SK-N-SH (cell line): Measurements from ENCODE around the gene ATP8A2. TPM values are rescaled to one million over a fixed set of nuclear protein-coding genes. Genes with fewer than 3 reads are reported as not detected.

Source experiments
- CTCF ChIA-PET: fragments of 300-600, 350-600 bp; formaldehyde crosslinking; extraction: SDS; loops from one replicate; lab custom pipeline; 2021; lab: Yijun Ruan, JAX
- POLR2A ChIA-PET: fragments of 350-600 bp; sonication (Branson Sonifier 250); formaldehyde crosslinking; extraction: SDS; loops from one replicate; lab custom pipeline; 2020; ENCODE audit warnings: antibody characterized with exemption, inconsistent platforms; lab: Yijun Ruan, JAX
- DNase-seq: peaks from one replicate; pipeline ENCODE4 v3.0.0; 2012
- H2AFZ ChIP-seq: fragments of 200-600 bp; sonication (generic); 2 replicates; pipeline ENCODE4 v1.8.1; 2016; ENCODE audit warnings: antibody characterized with exemption, mild to moderate bottlenecking, low read depth
- H3F3A ChIP-seq: fragments of 200-600 bp; sonication (generic); replicated peaks from 2 replicates; pipeline ENCODE3; 2016; ENCODE audit warnings: antibody characterized with exemption, mild to moderate bottlenecking; ENCODE audit not compliant: insufficient read depth
- H3K27ac ChIP-seq, 2 experiments: fragments of 200-500 bp in 1 of 2; fragments of 200-600 bp in 1 of 2; sonication (Bioruptor generic) in 1 of 2; sonication (generic), shearing (Covaris generic) in 1 of 2; 2 replicates each; pipeline versions ENCODE4 v1.5.1 to v1.6.1; 2014 to 2016; ENCODE audit warnings: low read depth in 2 of 2, inconsistent platforms in 1 of 2, low read length in 1 of 2, mild to moderate bottlenecking in 1 of 2, mixed read lengths in 1 of 2
- H3K27me3 ChIP-seq: fragments of 200-600 bp; sonication (generic), shearing (Covaris generic); 2 replicates; pipeline ENCODE4 v1.6.1; 2016; ENCODE audit warnings: mixed run types; ENCODE audit not compliant: insufficient read depth
- H3K36me3 ChIP-seq, 2 experiments: fragments of 200-500 bp in 1 of 2; fragments of 200-600 bp in 1 of 2; sonication (Bioruptor generic) in 1 of 2; sonication (generic) in 1 of 2; replicated peaks in 1 of 2; 2 replicates each; pipeline versions ENCODE3 to v1.5.1; 2014 to 2016; ENCODE audit warnings: low read length in 1 of 2, mild to moderate bottlenecking in 1 of 2; ENCODE audit not compliant: insufficient read depth in 2 of 2, control insufficient read depth in 1 of 2
- H3K4me1 ChIP-seq, 2 experiments: fragments of 200-500 bp in 1 of 2; fragments of 200-600 bp in 1 of 2; sonication (Bioruptor generic) in 1 of 2; sonication (generic), shearing (Covaris generic) in 1 of 2; 2 replicates each; pipeline versions ENCODE4 v1.5.1 to v1.6.1; 2014 to 2016; ENCODE audit warnings: low read depth in 1 of 2, low read length in 1 of 2, mixed run types in 1 of 2; ENCODE audit not compliant: insufficient read depth in 2 of 2, control insufficient read depth in 1 of 2
- H3K4me2 ChIP-seq: fragments of 200-600 bp; sonication (generic), shearing (Covaris generic); 2 replicates; pipeline ENCODE4 v1.6.1; 2017; ENCODE audit warnings: mixed run types
- H3K4me3 ChIP-seq, 2 experiments: fragments of 200-500 bp in 1 of 2; fragments of 200-600 bp in 1 of 2; sonication (Bioruptor generic) in 1 of 2; sonication (generic), shearing (Covaris generic) in 1 of 2; 2 replicates each; pipeline versions ENCODE4 v1.5.1 to v1.8.1; 2014 to 2016; ENCODE audit warnings: low read depth in 2 of 2, inconsistent platforms in 1 of 2, low read length in 1 of 2, mild to moderate bottlenecking in 1 of 2, mixed read lengths in 1 of 2, moderate library complexity in 1 of 2
- H3K79me2 ChIP-seq: fragments of 200-600 bp; sonication (generic); 2 replicates; pipeline ENCODE4 v1.8.1; 2017; ENCODE audit warnings: mild to moderate bottlenecking; ENCODE audit not compliant: insufficient read depth
- H3K9ac ChIP-seq: fragments of 200-600 bp; sonication (generic); 2 replicates; pipeline ENCODE4 v1.6.1; 2017; ENCODE audit warnings: mixed run types
- H3K9me2 ChIP-seq: fragments of 200-600 bp; sonication (generic); 2 replicates; pipeline ENCODE4 v1.6.1; 2017; ENCODE audit warnings: mixed run types
- H3K9me3 ChIP-seq: fragments of 200-600 bp; sonication (generic); 2 replicates; pipeline ENCODE4 v1.6.1; 2017; ENCODE audit warnings: mixed run types, mild to moderate bottlenecking, moderate library complexity
- H4K20me1 ChIP-seq: fragments of 200-600 bp; sonication (generic); 2 replicates; pipeline ENCODE4 v1.6.1; 2017; ENCODE audit warnings: mild to moderate bottlenecking, mixed run types; ENCODE audit not compliant: insufficient read depth
- CHD2 ChIP-seq: fragments of 150-350 bp; IDR thresholded peaks from 2 replicates; pipeline ENCODE4 v1.6.1; 2018; ENCODE audit warnings: low read length; ENCODE audit not compliant: partially characterized antibody
- ELF1 ChIP-seq: IDR thresholded peaks from 2 replicates; pipeline ENCODE4 v1.4.0; 2012
- EP300 ChIP-seq, 2 experiments: IDR thresholded peaks; 2 replicates each; pipeline versions ENCODE4 v1.4.0 to v1.6.1; 2012; ENCODE audit warnings: borderline replicate concordance in 1 of 2, low read depth in 1 of 2, low read length in 1 of 2
- EZH2phosphoT487 ChIP-seq: fragments of 200-600 bp; sonication (generic); IDR thresholded peaks from 2 replicates; pipeline ENCODE4 v1.6.1; 2017; ENCODE audit warnings: low read depth, mixed run types, mild to moderate bottlenecking, antibody characterized with exemption, moderate library complexity, borderline replicate concordance
- GABPA ChIP-seq: IDR thresholded peaks from 2 replicates; pipeline ENCODE4 v1.4.0; 2012; ENCODE audit warnings: low read depth, mild to moderate bottlenecking
- GATA2 ChIP-seq: sonication (generic); formaldehyde crosslinking; IDR thresholded peaks from 2 replicates; pipeline ENCODE4 v1.5.0; 2020; ENCODE audit warnings: mild to moderate bottlenecking, missing genetic modification reagents
- MXI1 ChIP-seq: IDR thresholded peaks from 2 replicates; pipeline ENCODE4 v1.6.1; 2012; ENCODE audit warnings: mild to moderate bottlenecking, low read depth, low read length, improper control_type of control experiment
- NFIC ChIP-seq: IDR thresholded peaks from 2 replicates; pipeline ENCODE4 v1.4.0; 2012; ENCODE audit warnings: borderline replicate concordance
- POLR2AphosphoS5 ChIP-seq: IDR thresholded peaks from 2 replicates; pipeline ENCODE4 v1.6.1; 2012; ENCODE audit warnings: low read depth, low read length
- RAD21 ChIP-seq: IDR thresholded peaks from 2 replicates; pipeline ENCODE4 v1.6.1; 2012; ENCODE audit warnings: mild to moderate bottlenecking, low read length
- RFX5 ChIP-seq: IDR thresholded peaks from 2 replicates; pipeline ENCODE4 v1.6.1; 2012; ENCODE audit warnings: mild to moderate bottlenecking, improper control_type of control experiment, low read length
- SMC3 ChIP-seq: IDR thresholded peaks from 2 replicates; pipeline ENCODE4 v1.6.1; 2012; ENCODE audit warnings: low read depth, low read length, improper control_type of control experiment
- TCF12 ChIP-seq: IDR thresholded peaks from 2 replicates; pipeline ENCODE4 v1.4.0; 2012
- USF2 ChIP-seq: fragments of 150-350 bp; IDR thresholded peaks from 2 replicates; pipeline ENCODE4 v1.6.1; 2017; ENCODE audit warnings: antibody characterized with exemption, low read length, low read depth, borderline replicate concordance
- YY1 ChIP-seq: IDR thresholded peaks from 2 replicates; pipeline ENCODE4 v1.4.0; 2012; ENCODE audit warnings: low read depth, mild to moderate bottlenecking
- WGBS: methylation state at CpG from one replicate; pipeline ENCODE4 v1.1.6; 2017; ENCODE audit warnings: low lambda C conversion rate; 5-methylcytosine and 5-hydroxymethylcytosine counted together
- polyA plus RNA-seq, 3 experiments: library from polyadenylated mRNA; depleted of rRNA; stranded (reverse); fragments of >200 nt; gene quantifications; 2 replicates each; pipeline ENCODE4 v1.2.3, GENCODE V29; 2012
- TF ChIP-seq, protein P1 (sequence below): IDR thresholded peaks from 2 replicates; pipeline ENCODE4 v1.4.0; 2012; ENCODE audit warnings: low read depth, borderline replicate concordance
- TF ChIP-seq, protein P2 (sequence below): IDR thresholded peaks from 2 replicates; pipeline ENCODE4 v1.6.1; 2012; ENCODE audit warnings: mild to moderate bottlenecking, low read depth, low read length, moderate library complexity

Gene ATP8A2
- polyA plus RNA-seq, 1 of the 3 experiments (the other 2 are of a cell fraction) = 0.02 TPM

GRCh38 chr13:25501231-25501630 lies 129.5 kb downstream of the ATP8A2 start:
- H3F3A ChIP-seq = no peaks in the 10 kb centered on the region
- no peak overlapping the region for H3K27ac ChIP-seq
- ChIA-PET CTCF (no interaction called here), POLR2A (no interaction called here)
- H3K4me1 ChIP-seq = no peaks in the 10 kb centered on the region
- no peaks in the 10 kb centered on the region for H3K36me3 ChIP-seq
- H3K4me3 ChIP-seq = no peak overlapping the region
- WGBS = 1% methylated on average over 3 of the region's 3 CpGs
- H2AFZ ChIP-seq = no peak overlapping the region
- H3K79me2 ChIP-seq = no peaks in the 10 kb centered on the region
- H3K9ac ChIP-seq = no peak overlapping the region
- no peak overlapping the region for H3K4me2 ChIP-seq
- no peaks in the 10 kb centered on the region for H3K9me2 ChIP-seq
- H3K27me3 ChIP-seq = no peaks in the 10 kb centered on the region
- DNase-seq = no peak
- no peaks in the 10 kb centered on the region for H3K9me3 ChIP-seq
- H4K20me1 ChIP-seq = no peaks in the 10 kb centered on the region
- TF ChIP-seq MXI1 = no peak
- no peak for TF ChIP-seq NFIC
- TF ChIP-seq EP300 (IDR thresholded peaks at IDR 0.05; ENCODE audit: borderline replicate concordance in 1 of 2, low read depth in 1 of 2, low read length in 1 of 2) = no peak
- TF ChIP-seq RAD21 = no peak
- no peak for TF ChIP-seq SMC3
- TF ChIP-seq EZH2phosphoT487 = no peak
- no peak for TF ChIP-seq USF2
- no peak for TF ChIP-seq GATA2 (CRISPR knock-in tag)
- TF ChIP-seq RFX5 = no peak
- TF ChIP-seq, protein P1, sequence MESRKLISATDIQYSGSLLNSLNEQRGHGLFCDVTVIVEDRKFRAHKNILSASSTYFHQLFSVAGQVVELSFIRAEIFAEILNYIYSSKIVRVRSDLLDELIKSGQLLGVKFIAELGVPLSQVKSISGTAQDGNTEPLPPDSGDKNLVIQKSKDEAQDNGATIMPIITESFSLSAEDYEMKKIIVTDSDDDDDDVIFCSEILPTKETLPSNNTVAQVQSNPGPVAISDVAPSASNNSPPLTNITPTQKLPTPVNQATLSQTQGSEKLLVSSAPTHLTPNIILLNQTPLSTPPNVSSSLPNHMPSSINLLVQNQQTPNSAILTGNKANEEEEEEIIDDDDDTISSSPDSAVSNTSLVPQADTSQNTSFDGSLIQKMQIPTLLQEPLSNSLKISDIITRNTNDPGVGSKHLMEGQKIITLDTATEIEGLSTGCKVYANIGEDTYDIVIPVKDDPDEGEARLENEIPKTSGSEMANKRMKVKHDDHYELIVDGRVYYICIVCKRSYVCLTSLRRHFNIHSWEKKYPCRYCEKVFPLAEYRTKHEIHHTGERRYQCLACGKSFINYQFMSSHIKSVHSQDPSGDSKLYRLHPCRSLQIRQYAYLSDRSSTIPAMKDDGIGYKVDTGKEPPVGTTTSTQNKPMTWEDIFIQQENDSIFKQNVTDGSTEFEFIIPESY = no peak
- no peak for TF ChIP-seq TCF12
- no peak for TF ChIP-seq POLR2AphosphoS5

DNA sequence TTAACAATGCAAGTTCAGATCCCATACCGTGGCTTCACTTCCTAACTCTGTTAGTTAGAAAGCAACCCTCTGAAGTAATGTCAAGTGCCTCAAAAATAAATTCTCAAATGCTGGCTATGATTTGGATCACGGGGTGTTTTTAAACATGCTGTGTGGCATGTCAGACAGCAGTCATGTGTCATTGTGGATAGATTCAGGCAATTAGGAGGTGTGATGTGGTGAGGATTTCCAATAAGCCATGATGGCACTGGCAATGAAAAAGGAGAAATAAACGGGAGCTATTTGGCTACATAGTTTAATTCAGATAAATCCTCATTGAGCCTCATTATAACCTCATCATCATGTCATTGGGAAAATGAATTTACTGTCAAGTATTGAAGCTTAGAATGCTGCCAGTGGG lies 130.3 kb downstream of the ATP8A2 start:
- Histone ChIP-seq H2AFZ (no peak overlapping the region), H3K4me3 (no peak overlapping the region), H3K27ac (no peak overlapping the region), H3K27me3 (no peaks in the 10 kb centered on the region), H3K79me2 (no peaks in the 10 kb centered on the region), H3K36me3 (no peaks in the 10 kb centered on the region), H3K9me3 (no peaks in the 10 kb centered on the region), H3K4me1 (no peaks in the 10 kb centered on the region), H3K9ac (no peak overlapping the region), H4K20me1 (no peaks in the 10 kb centered on the region), H3K9me2 (no peaks in the 10 kb centered on the region), H3F3A (no peaks in the 10 kb centered on the region), H3K4me2 (no peak overlapping the region)
- DNase-seq = no peak
- TF ChIP-seq, protein P2, sequence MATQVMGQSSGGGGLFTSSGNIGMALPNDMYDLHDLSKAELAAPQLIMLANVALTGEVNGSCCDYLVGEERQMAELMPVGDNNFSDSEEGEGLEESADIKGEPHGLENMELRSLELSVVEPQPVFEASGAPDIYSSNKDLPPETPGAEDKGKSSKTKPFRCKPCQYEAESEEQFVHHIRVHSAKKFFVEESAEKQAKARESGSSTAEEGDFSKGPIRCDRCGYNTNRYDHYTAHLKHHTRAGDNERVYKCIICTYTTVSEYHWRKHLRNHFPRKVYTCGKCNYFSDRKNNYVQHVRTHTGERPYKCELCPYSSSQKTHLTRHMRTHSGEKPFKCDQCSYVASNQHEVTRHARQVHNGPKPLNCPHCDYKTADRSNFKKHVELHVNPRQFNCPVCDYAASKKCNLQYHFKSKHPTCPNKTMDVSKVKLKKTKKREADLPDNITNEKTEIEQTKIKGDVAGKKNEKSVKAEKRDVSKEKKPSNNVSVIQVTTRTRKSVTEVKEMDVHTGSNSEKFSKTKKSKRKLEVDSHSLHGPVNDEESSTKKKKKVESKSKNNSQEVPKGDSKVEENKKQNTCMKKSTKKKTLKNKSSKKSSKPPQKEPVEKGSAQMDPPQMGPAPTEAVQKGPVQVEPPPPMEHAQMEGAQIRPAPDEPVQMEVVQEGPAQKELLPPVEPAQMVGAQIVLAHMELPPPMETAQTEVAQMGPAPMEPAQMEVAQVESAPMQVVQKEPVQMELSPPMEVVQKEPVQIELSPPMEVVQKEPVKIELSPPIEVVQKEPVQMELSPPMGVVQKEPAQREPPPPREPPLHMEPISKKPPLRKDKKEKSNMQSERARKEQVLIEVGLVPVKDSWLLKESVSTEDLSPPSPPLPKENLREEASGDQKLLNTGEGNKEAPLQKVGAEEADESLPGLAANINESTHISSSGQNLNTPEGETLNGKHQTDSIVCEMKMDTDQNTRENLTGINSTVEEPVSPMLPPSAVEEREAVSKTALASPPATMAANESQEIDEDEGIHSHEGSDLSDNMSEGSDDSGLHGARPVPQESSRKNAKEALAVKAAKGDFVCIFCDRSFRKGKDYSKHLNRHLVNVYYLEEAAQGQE = no peak
- TF ChIP-seq NFIC (no peak), YY1 (no peak), ELF1 (no peak), CHD2 (no peak), GABPA (no peak), USF2 (no peak)
- POLR2A ChIA-PET = no interaction called here
- 7% methylated on average over 3 of the region's 3 CpGs for WGBS
- CTCF ChIA-PET = interaction anchor here (1.7 kb wide), 1 partner anchor 72 kb away, joined by 4 read pairs; no protein-coding TSS in a partner anchor
